Measurements from ENCODE around the gene SMG5.
"Not testable (repeated sequence)": the region's sequence is repeated elsewhere in the genome, so short reads cannot be mapped to it uniquely, and the experiment has no call there.

- TF ChIP-seq POLR2A, CTCF (IDR thresholded peaks at IDR 0.05): not testable (repeated sequence)
These were observed 40.6 kb upstream of the SMG5 start for GRCh38 chr1:156323179-156323578.

Measured in thyroid gland (tissue), 4 donors.